Kidney epithelial cell (primary cell): Measurements from ENCODE around the gene ZNF185. TPM values are rescaled to one million over a fixed set of nuclear protein-coding genes. Genes with fewer than 3 reads are reported as not detected.

Source experiments
- DNase-seq: peaks from one replicate; pipeline ENCODE4 v3.0.0-alpha.2; 2010; ENCODE audit warnings: low read depth
- H3K27me3 ChIP-seq: 2 replicates; pipeline ENCODE4 v1.6.0; 2011; ENCODE audit warnings: low read length; ENCODE audit not compliant: control insufficient read depth, insufficient read depth
- H3K36me3 ChIP-seq: 2 replicates; pipeline ENCODE4 v1.5.1; 2011; ENCODE audit warnings: low read length; ENCODE audit not compliant: control insufficient read depth, insufficient read depth
- H3K4me3 ChIP-seq: 2 replicates; pipeline ENCODE4 v1.5.1; 2011; ENCODE audit warnings: low read depth, mild to moderate bottlenecking, control low read depth, low read length
- total RNA-seq: library from RNA; depleted of rRNA; stranded (reverse); fragments of >200 nt; gene quantifications from 2 replicates; pipeline ENCODE4 v1.2.3, GENCODE V29; 2015
- TF ChIP-seq, protein P1 (sequence below): IDR thresholded peaks from 2 replicates; pipeline ENCODE4 v1.5.1; 2011; ENCODE audit warnings: mild to moderate bottlenecking, moderate library complexity, low read length, control low read depth, inconsistent platforms; ENCODE audit not compliant: insufficient read depth, poor library complexity, severe bottlenecking

The ZNF185 gene
- total RNA-seq, 1 donor from 2014 or later, result 39.2 TPM

DNA sequence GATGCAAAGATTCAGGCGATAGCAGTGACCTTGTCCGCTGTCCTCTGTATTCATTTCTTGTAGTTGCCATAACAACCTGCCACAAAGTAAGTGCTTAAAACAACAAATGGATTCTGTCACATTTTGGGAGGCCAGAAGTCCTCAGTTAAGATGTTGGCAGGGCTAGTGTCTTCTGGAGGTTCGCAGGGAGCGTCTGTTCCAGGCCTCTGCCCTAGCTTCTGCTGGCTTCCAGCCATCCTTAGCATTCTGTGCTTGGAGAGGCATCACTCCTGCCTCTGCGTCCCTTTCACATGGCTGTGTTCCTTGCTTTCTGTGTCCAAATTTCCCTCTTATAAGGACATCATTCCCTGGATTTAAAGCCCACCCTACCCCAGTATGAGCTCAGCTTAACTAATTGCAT lies 31.5 kb upstream of the ZNF185 start:
- DNase-seq, result no peak
- Histone ChIP-seq H3K36me3 (no peaks in the 10 kb centered on the region), H3K4me3 (no peak overlapping the region)

DNA sequence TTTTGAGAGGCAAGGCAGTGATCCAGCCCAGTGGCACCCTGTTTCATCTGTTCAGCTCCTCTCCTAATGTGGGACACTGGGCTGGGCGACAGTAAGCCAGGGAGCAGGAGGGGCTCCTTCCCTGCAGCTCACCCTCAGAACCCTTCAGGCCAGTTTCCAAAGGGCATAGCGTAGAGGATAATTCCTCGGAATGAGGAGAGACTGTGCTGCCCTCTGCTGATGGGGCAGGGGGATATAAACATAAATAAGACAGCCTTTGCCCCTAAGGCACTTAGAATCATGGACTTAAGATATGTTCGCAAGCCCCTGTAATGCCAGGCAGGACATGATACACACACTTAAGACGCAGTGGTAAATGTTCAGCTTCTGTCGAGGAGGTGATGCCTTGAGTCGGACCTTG lies 27.9 kb upstream of the ZNF185 start:
- DNase-seq, result no peak
- H3K27me3 ChIP-seq, result no peaks in the 10 kb centered on the region
- H3K4me3 ChIP-seq, result no peak overlapping the region
- TF ChIP-seq, protein P1, sequence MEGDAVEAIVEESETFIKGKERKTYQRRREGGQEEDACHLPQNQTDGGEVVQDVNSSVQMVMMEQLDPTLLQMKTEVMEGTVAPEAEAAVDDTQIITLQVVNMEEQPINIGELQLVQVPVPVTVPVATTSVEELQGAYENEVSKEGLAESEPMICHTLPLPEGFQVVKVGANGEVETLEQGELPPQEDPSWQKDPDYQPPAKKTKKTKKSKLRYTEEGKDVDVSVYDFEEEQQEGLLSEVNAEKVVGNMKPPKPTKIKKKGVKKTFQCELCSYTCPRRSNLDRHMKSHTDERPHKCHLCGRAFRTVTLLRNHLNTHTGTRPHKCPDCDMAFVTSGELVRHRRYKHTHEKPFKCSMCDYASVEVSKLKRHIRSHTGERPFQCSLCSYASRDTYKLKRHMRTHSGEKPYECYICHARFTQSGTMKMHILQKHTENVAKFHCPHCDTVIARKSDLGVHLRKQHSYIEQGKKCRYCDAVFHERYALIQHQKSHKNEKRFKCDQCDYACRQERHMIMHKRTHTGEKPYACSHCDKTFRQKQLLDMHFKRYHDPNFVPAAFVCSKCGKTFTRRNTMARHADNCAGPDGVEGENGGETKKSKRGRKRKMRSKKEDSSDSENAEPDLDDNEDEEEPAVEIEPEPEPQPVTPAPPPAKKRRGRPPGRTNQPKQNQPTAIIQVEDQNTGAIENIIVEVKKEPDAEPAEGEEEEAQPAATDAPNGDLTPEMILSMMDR, result no peak
- no peaks in the 10 kb centered on the region for H3K36me3 ChIP-seq

More for the DNA sequence above, 31.5 kb upstream of the ZNF185 start:
- TF ChIP-seq, protein P1, result no peak
- H3K27me3 ChIP-seq, result no peaks in the 10 kb centered on the region

DNA sequence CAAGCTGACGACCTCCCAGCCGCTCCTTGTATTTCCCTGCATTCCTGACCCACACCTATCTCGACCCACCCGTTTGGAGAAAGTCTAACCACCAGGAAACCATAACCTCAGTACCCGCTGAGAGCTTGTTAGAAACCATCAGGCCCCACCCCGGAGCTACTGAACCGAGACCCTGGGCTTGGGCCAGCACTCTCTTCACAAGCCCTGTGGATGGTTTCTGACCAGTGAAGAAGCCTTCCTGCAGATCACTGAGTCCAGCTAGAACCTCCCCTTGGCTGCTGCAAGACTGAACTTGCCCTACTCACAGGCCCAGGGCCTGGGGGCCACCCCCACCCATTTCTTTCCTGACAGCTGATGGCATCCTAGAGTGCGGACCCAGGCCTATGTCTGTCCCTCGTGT lies 26.6 kb upstream of the ZNF185 start:
- no peaks in the 10 kb centered on the region for H3K36me3 ChIP-seq
- no peak overlapping the region for H3K4me3 ChIP-seq
- TF ChIP-seq, protein P1, result no peak

DNA sequence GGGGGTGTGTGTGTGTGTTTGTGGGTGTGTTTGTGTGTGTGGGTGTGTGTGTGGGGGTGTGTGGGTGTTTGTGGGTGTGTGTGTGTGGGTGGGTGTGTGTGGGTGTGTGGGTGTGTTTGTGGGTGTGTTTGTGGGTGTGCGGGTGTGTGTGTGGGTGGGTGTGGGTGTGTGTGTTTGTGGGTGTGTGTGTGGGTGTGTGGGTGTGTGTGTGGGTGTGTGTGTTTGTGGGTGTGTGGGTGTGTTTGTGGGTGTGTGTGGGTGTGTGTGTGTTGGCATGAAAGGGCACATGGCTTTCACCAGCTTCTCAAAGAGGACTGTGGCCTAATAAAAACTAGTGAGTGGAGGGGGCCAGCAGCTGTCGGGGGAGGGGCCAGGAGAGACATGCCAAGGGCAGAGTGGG lies 25.3 kb upstream of the ZNF185 start:
- TF ChIP-seq, protein P1, result no peak
- no peak for DNase-seq
- Histone ChIP-seq H3K27me3 (no peaks in the 10 kb centered on the region), H3K36me3 (no peaks in the 10 kb centered on the region), H3K4me3 (no peak overlapping the region)

More for the DNA sequence above, 26.6 kb upstream of the ZNF185 start:
- no peak for DNase-seq
- H3K27me3 ChIP-seq, result no peaks in the 10 kb centered on the region

DNA sequence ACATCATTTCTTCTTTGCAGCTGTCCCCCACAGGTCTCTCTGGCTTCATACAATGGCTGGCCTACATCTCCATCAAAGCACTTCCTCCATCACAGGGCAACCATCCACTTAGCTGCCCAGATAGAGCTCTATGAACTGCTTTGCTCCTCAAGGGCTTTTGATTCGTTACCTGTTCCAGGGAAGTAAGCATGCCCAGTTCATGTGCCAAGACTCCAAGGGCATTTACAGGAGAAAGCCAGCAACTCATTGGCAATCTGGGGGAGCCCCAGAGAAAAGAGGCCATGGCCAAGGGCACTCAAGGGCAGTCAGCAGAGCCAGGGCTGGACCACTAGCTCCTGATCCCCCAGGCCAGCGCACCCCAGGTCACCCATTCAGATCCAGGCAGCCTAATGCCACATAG lies 24.5 kb upstream of the ZNF185 start:
- DNase-seq, result no peak
- Histone ChIP-seq H3K27me3 (no peaks in the 10 kb centered on the region), H3K36me3 (no peaks in the 10 kb centered on the region), H3K4me3 (no peak overlapping the region)
- TF ChIP-seq, protein P1, result no peak

DNA sequence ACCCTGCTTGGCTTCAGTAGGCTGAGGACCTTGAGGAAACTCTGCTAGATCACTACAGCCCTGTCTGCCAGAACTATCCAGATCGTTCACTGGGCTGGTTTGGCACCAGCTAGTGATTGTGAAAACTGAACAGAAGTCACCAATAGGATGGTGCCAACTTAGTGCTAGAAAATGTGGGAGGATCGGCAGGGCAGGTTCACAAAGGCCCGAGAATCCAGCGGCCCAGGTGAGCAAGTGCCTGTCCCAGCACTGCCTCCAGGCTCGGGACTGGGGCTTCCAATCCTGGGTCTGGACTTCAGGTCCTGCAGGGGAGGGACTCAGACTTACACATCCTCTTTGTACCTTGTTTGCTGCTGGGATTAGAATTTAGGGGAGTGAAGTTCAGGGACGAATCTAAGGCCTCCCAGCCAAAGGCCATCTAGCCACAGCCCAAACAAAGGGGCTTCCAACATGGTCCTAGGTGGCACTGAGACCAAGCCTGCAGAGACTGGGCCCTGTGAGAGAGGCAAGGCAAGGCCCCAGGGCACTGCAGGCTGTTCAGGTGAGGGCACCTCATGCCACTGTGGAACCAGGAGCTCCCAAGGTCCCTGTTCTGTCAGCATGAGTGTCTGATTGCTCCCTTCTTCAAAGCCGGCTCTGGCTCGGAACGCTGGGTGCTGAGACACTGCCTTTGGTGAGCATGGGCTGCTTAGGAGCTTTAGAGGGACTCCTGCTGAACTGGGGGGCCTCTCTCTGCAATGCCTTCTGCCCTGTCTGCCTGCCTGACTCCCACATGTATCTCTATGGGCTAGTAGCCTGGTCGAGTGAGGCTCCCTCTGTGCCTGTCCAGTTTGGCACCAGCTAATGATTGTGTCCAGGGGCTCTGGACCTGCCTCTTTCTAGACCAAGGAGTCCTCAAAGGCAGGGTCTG lies 20.7 kb upstream of the ZNF185 start:
- TF ChIP-seq, protein P1, result no peak
- Histone ChIP-seq H3K27me3 (no peaks in the 10 kb centered on the region), H3K36me3 (no peaks in the 10 kb centered on the region), H3K4me3 (no peak overlapping the region)
- no peak for DNase-seq
